ENCODE data around the gene STPG4.
"Not testable (repeated sequence)": the region's sequence is repeated elsewhere in the genome, so short reads cannot be mapped to it uniquely, and the experiment has no call there.

Gene STPG4

DNA sequence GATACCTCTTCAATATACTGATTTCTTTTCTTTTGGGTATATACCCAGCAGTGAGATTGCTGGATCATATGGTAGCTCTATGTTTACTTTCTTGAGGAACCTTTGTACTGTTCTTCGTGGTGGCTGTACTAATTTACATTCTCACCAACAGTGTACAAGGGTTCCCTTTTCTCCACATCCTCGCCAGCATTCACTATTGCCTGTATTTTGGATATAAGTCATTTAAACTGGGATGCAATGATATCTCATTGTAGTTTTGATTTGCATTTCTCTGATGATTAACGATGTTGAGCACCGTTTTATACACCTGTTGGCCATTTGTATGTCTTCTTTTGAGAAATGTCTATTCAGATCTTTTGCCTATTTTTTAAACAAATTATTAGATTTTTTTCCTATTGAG lies 30.4 kb downstream of the STPG4 start:
- DNase-seq: not testable (repeated sequence)

- DNase-seq: not testable (repeated sequence)
Measured at GRCh38 chr2:47120424-47120823, 34.7 kb downstream of the STPG4 start.

DNA sequence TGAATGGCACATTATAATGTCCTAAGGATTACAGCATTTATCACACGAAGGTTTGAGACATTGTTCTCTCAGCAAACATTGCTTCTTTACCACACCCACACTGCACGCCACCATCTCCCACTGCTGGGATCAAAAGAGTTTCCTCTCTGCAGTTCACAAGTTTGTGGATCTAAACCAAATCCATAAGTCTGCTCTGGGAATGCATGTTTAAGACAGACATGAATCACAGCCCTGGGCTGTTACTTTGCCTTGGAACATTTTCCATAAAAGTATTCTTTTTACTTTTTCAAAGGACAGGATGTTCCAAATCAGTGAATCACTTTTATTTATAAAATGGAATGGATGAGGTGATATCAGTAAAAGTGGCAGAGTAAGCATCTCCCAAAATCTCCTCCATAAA lies 36.1 kb downstream of the STPG4 start:
- DNase-seq: no peak

- no peak for DNase-seq
Measured at GRCh38 chr2:47118581-47118980, 36.5 kb downstream of the STPG4 start.

GRCh38 chr2:47112665-47113435 lies 42.3 kb downstream of the STPG4 start:
- no peak for DNase-seq

GRCh38 chr2:47109680-47110079 lies 45.4 kb downstream of the STPG4 start:
- DNase-seq: no peak

DNA sequence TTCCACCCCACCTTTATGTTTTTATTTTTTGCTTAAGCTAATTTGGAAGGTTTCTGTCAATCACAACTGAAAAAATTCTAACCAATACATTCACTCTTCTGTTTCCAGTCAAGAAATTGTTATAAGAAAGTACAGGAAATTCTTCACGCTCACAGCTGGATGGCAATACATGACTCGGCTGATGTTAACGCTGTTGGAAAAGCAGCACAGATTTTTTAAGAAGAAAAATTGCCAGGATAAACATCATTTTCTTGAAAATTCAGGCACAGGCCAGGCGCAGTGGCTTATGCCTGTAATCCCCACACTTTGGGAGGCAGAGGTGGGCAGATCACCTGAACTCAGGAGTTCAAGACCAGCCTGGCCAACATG lies 46.1 kb downstream of the STPG4 start:
- no peak for DNase-seq

DNA sequence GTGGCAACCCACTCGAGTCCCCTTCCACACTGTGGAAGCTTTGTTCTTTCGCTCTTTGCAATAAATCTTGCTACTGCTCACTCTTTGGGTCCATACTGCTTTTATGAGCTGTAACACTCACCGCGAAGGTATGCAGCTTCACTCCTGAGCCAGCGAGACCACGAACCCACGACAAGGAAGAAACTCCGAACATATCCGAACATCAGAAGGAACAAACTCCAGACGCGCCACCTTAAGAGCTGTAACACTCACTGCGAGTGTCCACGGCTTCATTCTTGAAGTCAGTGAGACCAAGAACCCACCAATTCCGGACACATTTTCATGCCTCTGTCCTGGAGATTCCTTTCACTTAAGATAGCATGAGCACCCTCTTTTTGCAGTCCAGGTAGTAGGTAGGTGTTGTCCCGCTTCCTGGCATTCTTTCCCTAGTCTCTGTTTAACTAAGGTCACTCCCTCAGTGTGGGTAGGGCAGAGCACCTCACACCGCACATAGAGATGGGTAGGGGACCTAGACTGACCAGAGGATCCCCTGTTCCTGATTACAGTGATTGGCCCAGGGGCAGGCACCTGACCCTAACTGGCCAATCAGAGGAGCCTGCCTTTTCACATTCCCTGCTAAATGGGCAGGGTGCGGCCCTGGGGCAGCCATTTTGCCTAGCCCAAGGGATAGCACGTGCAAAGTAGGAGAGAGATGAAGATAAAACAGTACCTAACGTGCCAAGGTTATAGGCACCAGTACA lies 46.7 kb downstream of the STPG4 start:
- not testable (repeated sequence) for DNase-seq

DNA sequence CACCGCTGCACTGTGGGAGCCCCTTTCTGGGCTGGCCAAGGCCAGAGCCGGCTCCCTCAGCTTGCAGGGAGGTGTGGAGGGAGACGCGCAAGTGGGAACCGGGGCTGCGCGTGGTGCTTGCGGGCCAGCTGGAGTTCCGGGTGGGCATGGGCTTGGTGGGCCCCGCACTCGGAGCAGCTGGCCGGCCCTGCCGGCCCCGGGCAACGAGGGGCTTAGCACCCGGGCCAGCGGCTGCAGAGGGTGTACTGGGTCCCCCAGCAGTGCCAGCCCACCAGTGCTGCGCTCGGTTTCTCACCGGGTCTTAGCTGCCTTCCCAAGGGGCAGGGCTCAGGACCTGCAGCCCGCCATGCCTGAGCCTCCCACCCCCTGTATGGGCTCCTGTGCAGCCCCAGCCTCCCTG lies 47.9 kb downstream of the STPG4 start:
- not testable (repeated sequence) for DNase-seq

DNA sequence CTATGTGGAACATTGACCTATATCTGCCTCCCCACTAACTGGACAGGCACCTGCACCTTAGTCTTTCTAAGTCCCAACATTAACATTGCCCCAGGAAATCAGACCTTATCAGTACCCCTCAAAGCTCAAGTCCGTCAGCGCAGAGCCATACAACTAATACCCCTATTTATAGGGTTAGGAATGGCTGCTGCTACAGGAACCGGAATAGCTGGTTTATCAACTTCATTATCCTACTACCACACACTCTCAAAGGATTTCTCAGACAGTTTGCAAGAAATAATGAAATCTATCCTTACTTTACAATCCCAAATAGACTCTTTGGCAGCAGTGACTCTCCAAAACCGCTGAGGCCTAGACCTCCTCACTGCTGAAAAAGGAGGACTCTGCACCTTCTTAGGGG lies 48.9 kb downstream of the STPG4 start:
- DNase-seq: not testable (repeated sequence)

- DNase-seq: not testable (repeated sequence)
Measured at GRCh38 chr2:47099712-47100111, 55.4 kb downstream of the STPG4 start.

GRCh38 chr2:47098953-47099352 lies 56.2 kb downstream of the STPG4 start:
- DNase-seq: no peak

GRCh38 chr2:47097563-47097962 lies 57.5 kb downstream of the STPG4 start:
- DNase-seq: no peak

DNA sequence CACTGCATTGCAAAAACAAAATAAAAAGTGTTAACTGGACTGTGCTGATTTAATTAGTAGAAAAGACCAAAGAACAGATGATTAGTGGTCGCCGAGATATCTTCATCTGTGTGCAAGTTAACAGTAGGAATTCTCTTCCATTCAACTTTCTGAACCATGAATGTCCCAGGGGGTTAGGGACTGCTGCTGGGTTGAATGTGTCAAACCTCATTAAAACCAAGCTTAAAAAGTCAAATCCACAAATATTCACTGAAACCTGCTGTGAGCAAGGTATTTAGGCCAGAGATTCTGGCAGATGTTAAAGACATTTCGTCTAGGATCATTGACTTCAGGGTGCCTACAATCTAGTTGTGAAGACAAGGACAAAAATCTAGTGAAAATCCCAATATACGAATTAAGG lies 58.7 kb downstream of the STPG4 start:
- DNase-seq: no peak

- no peak for DNase-seq
Measured at GRCh38 chr2:47095349-47096020, 59.6 kb downstream of the STPG4 start.

- DNase-seq: no peak
Measured at GRCh38 chr2:47094511-47095142, 60.5 kb downstream of the STPG4 start.

GRCh38 chr2:47093626-47094025 lies 61.5 kb downstream of the STPG4 start:
- DNase-seq: no peak

DNA sequence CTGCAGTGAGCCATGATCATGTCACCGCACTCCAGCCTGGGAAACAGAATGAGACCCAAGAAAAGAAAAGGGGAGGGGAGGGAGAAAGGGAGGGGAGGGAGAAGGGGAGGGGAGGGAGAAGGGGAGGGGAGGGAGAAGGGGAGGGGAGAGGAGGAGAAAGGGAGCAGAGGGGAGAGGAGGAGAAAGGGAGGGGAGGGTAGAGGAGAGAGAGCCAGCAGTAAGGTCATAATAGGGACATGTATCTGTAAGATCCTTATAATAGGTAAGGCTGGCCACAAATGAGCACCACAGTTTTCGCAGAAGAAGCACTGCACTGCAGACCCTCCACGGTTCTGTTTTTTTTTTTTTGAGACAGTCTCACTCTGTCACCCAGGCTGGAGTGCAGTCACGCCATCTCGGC lies 62.6 kb downstream of the STPG4 start:
- no peak for DNase-seq

DNA sequence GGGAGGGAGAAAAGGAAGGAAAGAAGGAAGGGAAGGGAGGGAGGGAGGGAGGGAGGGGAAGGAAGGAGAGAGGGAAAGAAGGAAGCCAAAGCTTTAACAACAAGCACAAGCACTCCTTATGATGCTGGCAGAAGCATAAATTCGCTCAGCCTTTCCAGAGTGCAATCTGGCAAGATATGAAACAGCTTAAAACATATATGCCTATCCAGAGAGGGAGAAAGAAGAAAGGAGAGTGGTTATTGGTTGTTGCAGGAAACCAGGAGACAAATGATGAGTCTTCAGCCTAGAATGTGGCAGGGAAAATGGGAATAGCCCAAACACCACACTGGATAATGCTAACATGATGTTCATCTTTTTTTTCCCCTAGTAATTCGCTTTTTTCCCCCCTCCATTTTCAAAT lies 64.0 kb downstream of the STPG4 start:
- DNase-seq: no peak

DNA sequence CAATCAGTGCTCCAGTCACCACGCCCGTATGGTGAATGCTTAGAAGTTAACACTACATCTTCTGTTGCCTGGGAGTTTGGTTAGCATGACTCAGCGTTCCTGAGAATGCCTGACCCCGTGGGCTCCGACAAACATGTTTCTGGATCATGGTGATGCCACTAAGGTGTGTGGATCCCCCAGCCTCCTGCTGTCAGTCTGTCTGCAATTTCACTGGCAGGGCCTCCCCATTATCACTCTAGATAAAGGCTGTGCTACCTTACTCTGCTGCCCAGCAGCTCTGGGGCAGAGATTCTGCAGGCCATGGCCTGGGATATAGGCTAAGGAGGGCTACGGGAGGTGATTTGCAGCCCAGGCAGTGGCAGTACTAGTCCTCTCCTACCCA lies 66.0 kb downstream of the STPG4 start:
- DNase-seq: no peak

DNA sequence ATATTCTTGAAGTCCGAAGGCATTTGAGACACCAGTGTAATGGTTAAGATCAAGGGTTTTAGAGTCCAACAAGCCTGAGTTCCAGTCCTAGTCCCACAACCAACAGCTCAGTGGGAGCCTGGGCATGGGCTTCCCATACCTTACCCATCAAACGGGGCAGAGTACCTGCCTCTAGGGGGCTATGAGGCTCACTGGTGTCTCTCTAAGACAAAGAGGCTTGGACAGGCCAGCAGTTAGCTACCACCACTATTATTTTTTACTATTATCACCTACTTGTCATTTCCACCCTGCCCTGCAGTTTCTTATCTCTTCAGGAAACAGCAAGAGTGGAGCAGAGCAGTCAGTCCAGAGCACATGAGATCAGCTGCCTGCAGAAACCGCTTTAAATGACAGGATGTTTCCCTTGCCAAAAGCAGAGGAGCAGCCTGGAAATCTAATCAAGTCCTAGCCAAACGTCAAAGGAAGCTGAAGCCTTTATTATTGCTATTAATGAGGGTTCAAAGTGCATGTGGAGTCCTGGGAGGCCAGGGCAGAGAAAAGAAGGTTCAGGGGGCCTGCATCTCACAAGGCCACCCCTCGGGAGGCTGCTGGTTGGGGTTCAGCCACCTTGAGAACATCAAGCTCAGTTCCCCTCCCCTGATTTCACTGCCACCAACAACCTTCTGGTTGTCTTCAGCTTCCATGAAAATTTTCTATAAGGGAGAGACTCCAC lies 66.6 kb downstream of the STPG4 start:
- no peak for DNase-seq

- no peak for DNase-seq
Measured at GRCh38 chr2:47087051-47087450, 68.1 kb downstream of the STPG4 start.

GRCh38 chr2:47086571-47086970 lies 68.5 kb downstream of the STPG4 start:
- no peak for DNase-seq
